GM18507 (cell line): ENCODE results near the gene DMRTC2.

Source experiments
- DNase-seq: peaks from one replicate; pipeline ENCODE4 v3.0.0; 2011; ENCODE audit warnings: low read depth; ENCODE audit not compliant: insufficient read length; ENCODE audit errors: extremely low spot score
- FAIRE-seq: peaks from 2 replicates; lab custom pipeline; 2011; peaks lifted over from hg19 to GRCh38; lab: Jason Lieb, UNC

The DMRTC2 gene

DNA sequence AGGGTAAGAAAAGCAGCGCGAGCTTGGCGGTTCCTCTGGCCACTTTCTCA is at the start of gene DMRTC2:
Gene DMRTC2, plus strand, starts transcription at position 42 of the 50 bp plus-strand sequence. CDS start 2,387 bp downstream, outside the sequence.
- DNase-seq: no peak
- no peak for FAIRE-seq

DNA sequence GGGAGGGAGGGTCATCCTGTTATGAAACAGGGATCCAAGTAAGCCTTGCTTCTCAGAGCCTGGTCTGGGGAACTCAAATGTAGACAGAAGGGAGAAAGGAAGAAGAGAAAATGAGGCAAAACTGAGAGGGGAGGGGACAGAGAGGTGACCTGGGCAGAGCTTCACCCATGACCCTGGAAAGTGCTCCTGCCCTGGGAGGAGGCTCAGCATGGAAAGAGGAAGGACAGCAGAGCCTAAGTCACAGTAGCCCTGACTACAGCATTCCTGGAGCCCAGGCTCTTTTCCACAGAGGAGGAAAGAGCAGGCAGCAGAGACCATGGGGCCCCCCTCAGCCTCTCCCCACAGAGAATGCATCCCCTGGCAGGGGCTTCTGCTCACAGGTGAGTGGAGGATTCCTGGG is 48.5 kb upstream of the DMRTC2 start, which contains the start of gene CEACAM3:
Gene CEACAM3, plus strand, starts transcription at position 226 of the 400 bp plus-strand sequence. Its CDS starts 91 bp downstream, at position 317.
- FAIRE-seq (no peak), DNase-seq (no peak)

GRCh38 chr19:41796901-41797300 is 47.9 kb upstream of the DMRTC2 start:
- DNase-seq (no peak), FAIRE-seq (no peak)

DNA sequence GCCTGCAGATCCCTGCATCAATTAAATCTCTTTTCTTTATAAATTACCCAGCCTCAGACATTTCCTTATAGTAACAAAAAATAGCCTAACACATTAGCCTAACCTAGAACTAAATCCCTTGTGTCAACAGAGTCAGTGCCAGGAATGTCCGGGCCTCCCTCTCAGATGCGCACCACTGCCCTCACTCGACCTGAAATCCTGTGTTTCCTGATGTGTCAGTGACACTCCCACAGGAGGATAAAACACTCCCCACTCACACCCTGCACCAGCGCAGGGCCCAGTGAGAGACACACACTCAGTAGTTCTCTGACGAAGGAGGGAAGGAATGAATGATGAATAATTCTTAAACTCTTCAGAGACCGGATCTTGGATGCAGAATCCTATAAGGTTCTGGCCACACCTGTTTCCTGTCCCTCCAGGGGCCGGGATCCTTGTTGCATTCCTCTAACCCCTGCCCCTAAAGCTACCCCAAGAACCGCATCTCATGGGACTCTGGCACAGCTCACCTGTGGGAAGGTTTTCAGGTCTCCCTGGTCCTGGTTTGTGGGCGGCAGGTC is 45.3 kb upstream of the DMRTC2 start:
- no peak for DNase-seq
- FAIRE-seq: no peak

DNA sequence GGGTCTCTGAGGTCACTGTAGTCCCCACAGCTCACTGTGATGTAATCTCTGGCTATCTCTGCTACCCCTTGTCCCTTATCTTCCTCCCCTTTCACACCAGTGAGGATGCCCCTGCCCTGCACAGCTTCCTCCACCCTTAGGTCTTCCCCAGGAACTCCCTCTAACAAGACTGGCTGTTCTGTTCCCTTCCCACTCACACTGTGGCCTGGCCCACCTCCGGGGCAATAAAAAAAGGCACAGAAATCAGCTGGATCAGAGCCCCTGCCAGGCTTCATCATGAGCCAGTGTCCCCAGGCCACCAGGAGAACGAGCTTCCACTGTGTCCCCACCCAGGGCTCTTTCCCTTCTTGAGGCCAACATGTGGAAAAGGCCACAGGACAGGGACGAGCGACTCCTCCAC is 43.8 kb upstream of the DMRTC2 start:
- FAIRE-seq (no peak), DNase-seq (no peak)

DNA sequence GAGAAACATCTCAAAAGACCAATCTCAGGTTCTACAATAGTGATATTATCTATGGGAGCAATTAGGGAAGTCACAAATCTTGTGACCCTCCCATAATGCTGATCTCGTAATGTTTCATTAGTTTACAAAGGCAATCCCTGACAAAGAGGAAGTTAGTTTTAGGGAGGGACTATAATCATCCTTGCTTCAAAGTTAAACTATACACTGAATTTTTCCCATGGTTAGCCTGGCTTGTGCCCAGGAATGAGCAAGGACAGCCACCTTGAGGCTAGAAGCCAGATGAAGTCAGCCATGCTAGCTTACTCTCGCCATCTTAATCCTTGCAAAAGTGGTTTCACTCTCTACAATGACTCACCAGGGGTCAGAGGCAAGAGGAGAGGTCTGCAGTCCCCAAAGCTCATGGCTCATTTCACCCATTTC is 43.0 kb upstream of the DMRTC2 start:
- no peak for DNase-seq
- no peak for FAIRE-seq

GRCh38 chr19:41802770-41803169 is 42.1 kb upstream of the DMRTC2 start:
- DNase-seq: no peak
- no peak for FAIRE-seq

DNA sequence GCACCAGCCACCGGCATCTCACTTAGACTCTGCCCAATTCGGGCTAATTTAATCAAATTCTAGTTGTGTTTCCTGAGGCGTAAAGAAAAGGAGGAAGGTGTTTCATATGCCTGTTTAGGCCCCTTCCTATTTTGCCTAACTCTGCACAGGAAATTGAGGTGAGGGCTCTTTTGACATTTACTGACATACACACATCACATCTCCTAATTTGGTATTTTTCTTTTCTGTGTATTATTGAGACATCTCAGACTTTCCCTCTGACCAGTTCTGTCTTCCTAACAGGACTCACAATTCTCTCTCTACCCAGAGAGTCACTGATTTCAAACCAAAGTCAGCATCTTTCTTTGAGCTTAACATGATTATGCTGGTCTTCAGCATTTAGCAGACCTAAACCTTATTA is 40.5 kb upstream of the DMRTC2 start:
- FAIRE-seq (no peak), DNase-seq (no peak)

DNA sequence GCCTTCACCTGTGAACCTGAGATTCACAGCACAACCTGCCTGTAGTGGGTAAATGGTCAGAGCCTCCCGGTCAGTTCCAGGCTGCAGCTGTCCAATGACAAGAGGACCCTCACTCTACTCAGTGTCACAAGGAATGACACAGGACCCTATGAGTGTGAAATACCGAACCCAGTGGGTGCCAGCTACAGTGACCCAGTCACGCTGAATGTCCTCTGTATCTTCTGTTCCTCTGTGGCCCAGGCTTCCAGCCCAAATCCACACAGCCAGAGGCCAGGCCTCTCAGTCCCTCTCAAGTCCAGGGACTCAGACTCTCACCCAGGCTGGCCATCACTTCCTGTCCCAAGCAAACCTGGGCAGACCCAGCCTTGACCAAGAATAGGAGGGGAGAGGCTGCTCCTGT is 37.7 kb upstream of the DMRTC2 start:
- DNase-seq: no peak
- FAIRE-seq: no peak

DNA sequence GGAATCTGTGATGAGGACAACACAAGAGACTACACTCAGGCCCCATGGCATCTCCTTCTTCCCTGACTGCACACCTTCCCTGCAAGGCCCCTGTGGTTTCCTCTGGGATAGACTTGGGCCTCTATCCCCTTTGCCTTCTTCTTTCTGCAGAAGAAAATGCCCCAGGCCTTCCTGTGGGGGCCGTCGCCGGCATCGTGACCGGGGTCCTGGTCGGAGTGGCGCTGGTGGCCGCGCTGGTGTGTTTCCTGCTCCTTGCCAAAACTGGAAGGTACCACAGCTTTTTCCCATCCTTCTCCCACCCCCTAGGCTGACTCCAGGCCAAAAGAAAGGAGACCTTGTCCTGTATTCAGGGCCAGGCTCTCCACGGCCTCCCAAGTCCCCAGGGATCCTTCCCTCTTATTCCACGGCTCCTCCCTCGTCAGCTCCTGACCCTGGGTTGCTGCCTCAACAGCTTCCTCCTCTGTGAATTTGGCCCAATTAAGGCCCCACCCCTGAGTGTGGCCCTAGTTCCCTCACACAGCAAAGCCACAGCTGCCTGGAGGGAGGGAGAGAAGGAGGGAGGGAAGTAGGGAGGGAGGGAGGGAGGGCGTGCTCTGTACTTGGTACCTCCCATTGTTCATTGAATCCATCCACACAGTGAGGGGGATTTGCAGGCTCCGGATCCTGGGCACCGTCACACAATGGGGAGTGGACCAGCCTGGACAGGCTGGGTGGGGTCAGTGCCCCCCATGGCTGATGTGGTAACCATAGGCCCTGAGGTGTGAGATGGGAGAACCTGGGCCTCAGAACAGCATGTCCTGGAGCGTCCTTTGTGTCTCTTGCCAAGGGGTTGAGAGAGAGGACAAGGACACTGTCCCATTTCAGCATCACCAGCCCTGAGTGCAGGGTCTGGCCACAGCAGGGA is 35.9 kb upstream of the DMRTC2 start:
- DNase-seq (no peak), FAIRE-seq (no peak)

DNA sequence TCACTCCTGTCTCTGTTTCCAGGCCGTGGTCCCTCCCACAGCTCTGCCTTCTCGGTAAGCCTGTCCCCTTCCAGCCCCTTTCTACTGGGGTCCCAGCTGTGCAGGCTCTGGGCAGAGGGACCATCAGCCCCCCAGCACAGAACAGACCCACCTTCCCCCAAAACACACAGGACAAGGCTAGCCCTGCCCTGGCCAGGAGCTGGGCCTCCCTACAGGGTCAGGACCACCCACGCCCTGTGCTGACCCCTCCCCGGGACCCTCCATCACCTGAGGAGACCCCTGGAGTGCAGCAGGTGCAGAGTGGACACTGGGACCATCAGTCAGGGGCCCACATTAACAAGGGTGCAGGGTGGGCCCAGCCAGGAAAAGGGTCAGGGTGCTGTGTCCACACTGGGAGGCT is 34.5 kb upstream of the DMRTC2 start:
- no peak for DNase-seq

GRCh38 chr19:41811036-41811435 is 33.8 kb upstream of the DMRTC2 start:
- FAIRE-seq (no peak), DNase-seq (no peak)

More for the DNA sequence above, 34.5 kb upstream of the DMRTC2 start:
- FAIRE-seq: no peak

DNA sequence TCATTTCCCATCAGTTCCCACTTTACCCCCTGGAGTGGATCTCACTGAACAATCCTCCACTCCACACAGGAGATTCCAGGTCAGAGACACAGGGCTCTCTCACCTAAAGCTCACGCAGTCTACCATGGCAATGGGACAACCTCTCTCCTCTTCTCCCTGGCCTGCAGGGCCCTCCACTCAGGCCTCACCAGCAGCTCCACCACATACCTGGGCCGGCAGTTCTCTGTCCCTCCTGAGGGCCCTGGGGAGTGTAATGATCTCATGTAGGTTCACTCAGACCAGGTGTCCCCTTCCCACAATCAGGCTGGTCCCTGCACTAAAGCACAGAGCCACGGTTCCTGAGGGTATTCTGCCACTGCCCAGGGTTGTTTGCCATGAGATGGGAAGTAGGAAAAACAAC is 32.9 kb upstream of the DMRTC2 start:
- DNase-seq (no peak), FAIRE-seq (no peak)

DNA sequence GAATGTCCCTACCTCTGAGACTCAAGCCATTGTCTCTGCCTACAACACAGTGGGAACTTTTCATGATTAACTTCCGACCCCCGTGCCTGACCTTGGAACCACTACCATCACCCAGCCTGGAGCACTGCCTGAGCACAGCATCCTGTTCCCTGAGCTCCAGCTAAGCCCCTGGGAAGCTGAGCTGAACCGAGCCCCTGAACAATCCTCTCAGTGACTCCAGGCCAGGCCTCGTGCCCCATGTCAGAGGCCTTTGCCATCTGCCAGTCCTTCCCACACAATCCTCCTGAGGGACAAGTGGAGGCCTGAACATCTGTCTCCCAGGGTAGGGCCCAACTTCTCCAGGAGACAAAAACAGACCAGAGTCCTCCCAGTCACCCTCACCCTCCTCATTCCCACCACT is 30.9 kb upstream of the DMRTC2 start:
- no peak for DNase-seq
- FAIRE-seq: no peak

GRCh38 chr19:41815301-41815700 is 29.5 kb upstream of the DMRTC2 start:
- no peak for DNase-seq
- FAIRE-seq: no peak

DNA sequence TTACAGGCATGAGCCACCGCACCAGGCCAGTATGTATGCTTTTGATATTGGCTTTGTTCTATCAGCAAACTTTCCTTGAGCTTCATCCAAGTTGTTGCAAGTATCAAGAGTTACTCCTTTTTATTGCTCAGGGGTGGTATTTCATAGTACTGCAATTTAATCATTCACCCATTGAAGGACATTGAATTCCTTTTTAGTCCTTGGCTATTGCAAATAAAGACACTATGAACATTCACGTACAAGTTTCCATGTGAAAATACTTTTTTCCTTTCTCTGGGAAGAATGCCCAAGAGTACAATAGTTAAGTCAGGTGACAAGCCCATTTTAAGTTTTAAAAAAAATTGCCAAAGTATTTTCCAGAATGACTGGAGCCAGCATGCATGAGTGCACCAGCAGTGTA is 28.1 kb upstream of the DMRTC2 start:
- no peak for DNase-seq
- FAIRE-seq: no peak

DNA sequence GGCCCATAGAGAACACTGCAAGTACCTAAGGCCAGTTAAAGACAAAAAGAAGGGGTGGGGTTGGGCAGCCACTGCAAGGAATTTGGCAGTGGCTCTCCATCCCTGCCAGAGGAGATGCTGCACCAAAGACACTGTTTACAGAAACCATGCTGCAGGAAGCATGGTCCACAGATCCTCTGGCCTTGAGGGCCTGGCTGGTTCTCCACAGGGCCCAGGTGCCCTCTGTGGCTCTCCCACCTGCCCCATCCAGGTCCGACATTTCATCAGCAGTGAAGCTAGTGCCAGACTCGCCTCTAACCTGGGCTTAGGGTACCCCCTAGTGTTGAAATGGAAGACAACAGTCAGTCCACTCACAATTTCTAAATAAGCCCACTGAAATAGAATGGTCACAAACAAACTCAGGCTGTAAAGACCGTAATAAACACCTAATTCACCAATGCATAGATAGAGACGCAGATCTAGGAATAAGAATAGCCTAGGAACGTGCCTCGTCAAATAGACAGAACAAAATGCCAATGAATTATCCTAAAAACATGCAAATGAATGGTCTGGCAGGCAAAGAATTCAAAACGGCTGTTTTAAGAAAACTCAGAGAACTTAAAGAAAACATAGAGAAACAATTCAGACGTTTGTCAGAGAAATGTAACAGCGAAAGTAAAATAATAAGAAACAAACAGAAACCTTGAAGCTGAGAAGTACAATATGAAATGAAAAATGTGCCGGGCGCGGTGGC is 23.7 kb upstream of the DMRTC2 start:
- FAIRE-seq (peak; percentile 80), DNase-seq (peak; percentile 40)

GRCh38 chr19:41837981-41838708 is 6.7 kb upstream of the DMRTC2 start:
- no peak for FAIRE-seq
- DNase-seq: no peak

DNA sequence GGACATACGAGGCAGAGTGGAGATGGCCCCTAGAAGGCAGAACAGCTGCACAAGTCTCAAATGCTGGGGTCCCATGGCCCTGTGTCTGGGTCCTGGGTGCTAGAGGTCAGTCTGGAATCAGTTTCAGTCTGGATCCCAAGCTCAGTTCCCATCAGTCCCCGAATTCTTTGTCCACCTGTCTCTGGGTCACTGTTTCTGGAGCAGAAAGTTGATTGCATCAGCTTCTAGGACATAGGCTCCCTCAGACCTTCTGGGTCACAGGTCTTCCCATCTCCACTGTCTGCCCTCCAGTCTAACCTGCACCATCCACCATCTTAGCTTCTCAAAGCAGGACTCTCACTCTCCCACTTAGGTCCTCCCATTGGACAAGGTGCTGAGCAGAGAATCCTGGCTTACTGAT is 5.6 kb upstream of the DMRTC2 start:
- FAIRE-seq: no peak
- DNase-seq: no peak

DNA sequence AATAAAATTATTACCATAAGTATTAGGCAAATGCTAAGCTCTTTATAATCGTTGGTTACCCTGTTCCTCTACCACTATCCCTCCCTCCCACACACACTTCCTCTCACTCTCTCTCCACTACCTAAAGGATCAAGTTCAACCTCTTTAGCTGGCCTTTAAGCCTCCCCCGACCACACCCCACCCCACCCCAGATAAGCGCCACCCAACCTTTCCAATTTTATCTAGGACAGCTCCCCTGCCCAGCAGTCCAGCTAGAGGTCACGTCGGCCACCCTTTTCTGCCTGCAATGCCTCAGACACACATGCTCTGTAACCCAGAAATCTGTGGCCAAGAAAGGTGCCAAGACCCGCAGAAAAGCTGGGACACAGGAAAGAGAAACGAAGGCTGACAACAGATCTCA is 1.5 kb upstream of the DMRTC2 start:
- no peak for FAIRE-seq
- DNase-seq: no peak
